Measurements from ENCODE around the gene JPT2.
"Not testable (repeated sequence)": the region's sequence is repeated elsewhere in the genome, so short reads cannot be mapped to it uniquely, and the experiment has no call there.

JPT2 gene

DNA sequence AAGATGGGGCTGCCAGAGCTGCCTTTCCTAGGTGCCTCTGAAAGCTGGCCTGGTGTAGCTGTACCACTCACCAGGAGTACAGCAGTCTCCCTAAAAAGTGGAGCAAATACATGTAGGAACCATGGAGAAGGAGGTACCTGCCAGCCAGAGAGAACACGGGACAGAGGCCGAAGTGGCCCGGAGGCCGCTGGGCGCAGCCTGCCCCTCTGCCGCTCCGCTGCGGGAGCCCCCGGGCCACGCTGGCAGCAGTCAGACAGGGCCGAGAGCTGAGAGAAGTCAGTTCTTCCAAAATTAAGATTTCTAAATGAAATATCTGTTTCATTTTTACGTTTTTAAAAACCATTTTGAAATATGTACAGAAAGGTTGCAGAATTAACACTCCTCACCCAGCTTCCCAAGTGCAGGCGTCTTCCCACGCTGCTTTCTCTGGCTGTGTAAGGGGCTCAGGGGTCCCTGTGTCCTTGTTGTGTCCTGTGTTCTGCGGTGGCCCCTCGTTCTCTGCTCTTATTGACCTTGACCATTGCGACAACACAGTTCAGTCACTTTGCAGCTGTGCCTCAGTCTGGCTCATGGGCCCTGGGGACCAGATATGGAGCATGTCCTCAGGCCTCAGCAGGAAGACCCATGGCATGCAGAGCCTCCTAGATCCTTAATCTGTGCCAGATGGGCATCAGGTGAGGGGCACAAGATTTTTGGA lies 32.9 kb downstream of the JPT2 start:
- no peak overlapping the region for H3K4me3 ChIP-seq
- no peak overlapping the region for H3K27ac ChIP-seq
- DNase-seq (ENCODE audit: low spot score), result no peak
- TF ChIP-seq, protein P1, sequence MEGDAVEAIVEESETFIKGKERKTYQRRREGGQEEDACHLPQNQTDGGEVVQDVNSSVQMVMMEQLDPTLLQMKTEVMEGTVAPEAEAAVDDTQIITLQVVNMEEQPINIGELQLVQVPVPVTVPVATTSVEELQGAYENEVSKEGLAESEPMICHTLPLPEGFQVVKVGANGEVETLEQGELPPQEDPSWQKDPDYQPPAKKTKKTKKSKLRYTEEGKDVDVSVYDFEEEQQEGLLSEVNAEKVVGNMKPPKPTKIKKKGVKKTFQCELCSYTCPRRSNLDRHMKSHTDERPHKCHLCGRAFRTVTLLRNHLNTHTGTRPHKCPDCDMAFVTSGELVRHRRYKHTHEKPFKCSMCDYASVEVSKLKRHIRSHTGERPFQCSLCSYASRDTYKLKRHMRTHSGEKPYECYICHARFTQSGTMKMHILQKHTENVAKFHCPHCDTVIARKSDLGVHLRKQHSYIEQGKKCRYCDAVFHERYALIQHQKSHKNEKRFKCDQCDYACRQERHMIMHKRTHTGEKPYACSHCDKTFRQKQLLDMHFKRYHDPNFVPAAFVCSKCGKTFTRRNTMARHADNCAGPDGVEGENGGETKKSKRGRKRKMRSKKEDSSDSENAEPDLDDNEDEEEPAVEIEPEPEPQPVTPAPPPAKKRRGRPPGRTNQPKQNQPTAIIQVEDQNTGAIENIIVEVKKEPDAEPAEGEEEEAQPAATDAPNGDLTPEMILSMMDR (IDR thresholded peaks at IDR 0.05), result no peak

DNA sequence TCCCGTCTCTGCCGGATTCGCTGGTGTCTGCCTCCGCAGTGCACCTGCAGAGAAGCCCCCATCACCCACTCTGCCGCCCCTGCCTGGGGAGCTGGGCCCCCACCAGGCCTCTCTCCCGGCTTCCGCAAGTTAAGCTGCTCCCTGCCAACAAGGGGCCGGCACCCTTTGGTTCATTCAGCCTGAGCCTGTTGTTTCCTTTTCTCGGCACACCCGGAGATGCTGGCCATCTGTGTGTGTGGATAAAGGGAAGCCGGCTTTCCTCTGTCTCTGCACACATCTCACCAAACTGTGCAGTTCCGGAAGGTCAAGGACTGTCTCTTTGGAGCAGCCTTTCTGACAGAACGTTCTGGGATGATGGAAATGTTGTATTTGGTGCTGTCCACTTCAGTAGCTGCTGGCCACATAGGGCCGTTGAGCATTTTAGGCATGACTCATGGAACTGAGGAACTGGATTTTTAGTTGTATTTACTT lies 34.7 kb downstream of the JPT2 start:
- no peak overlapping the region for H3K27ac ChIP-seq

DNA sequence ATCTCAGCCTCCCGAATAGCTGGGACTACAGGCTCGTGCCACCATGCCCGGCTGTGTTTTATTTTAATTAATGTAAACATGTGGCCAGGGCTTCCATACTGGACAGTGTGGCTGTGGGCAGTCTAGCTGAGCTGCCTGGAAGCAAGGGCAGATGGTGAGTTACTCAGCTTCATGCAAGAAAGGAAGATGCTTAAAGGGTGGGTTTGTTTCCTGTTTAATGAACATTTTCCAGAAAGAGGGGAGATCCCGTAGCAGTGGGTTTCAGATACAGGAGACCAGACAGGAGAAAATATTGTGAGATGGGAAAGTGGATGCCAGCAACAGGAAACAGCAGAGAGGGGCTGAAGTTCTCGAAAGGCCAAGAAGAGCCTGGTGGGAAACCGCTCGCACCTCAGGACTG lies 35.3 kb downstream of the JPT2 start:
- DNase-seq (ENCODE audit: low spot score), result no peak
- Histone ChIP-seq H3K4me3 (no peak overlapping the region), H3K27ac (no peak overlapping the region)
- TF ChIP-seq, protein P1 (IDR thresholded peaks at IDR 0.05), result no peak

More for the DNA sequence above, 34.7 kb downstream of the JPT2 start:
- H3K4me3 ChIP-seq, result no peak overlapping the region
- DNase-seq (ENCODE audit: low spot score), result no peak
- TF ChIP-seq, protein P1 (IDR thresholded peaks at IDR 0.05), result no peak

DNA sequence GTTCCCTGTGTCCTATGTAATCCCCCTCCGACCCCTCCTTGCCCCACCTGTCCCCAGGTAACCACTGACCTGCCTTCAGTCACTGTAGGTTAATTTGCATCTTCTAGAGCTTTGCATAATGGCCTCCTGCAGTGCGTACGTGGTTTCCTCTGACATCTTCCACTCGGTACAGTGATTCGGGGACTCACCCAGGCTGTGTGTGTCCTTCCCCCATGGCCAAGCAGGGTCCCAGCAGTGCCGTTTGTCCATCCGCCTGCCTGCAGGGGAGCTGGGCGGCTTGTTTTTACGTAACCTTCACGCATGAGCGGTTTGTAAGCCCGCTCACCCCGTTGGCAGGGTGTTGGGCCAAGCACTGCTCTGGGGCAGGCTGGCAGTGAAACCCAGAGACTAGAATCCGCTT lies 35.9 kb downstream of the JPT2 start:
- H3K4me3 ChIP-seq, result no peak overlapping the region
- TF ChIP-seq, protein P1 (IDR thresholded peaks at IDR 0.05), result no peak
- H3K27ac ChIP-seq, result no peak overlapping the region

DNA sequence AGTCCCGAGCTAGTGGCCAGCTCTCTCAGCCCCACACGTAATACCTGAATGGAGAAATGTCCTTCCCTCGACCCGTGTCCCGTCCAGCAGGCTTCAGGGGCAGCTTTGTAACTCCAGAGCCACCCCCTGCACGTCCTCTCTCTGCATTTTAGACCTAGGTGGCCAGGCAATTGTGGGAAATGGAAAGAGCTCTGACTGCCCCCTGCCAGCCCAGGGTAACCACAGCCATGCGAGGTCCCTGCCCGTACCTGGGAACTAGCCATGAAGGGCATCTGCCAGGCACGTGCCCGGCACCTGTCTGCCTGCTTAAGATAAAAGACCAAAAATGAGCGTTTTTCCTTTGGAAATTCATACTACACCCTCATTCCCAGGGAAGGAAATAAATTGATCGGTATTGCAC lies 37.1 kb downstream of the JPT2 start:
- Histone ChIP-seq H3K4me3 (no peak overlapping the region), H3K27ac (no peak overlapping the region)
- no peak for DNase-seq (ENCODE audit: low spot score)
- TF ChIP-seq, protein P1 (IDR thresholded peaks at IDR 0.05), result no peak

More for the DNA sequence above, 35.9 kb downstream of the JPT2 start:
- no peak for DNase-seq (ENCODE audit: low spot score)

DNA sequence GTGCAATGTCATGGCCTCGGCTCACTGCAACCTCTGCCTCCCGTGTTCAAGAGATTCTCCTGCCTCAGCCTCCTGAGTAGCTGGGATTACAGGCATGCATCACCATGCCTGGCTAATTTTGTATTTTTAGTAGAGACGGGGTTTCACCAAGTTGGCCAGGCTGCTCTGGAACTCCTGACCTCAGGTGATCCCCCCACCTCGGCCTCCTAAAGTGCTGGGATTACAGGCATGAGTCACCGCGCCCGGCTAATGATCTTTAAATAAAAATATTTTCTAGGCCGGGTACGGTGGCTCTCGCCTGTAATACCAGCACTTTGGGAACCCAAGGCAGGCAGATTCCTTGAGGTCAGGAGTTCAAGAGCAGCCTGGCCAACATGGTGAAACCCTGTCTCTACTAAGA lies 40.2 kb downstream of the JPT2 start:
- H3K27ac ChIP-seq; DNase-seq (ENCODE audit: low spot score); H3K4me3 ChIP-seq: not testable (repeated sequence)

DNA sequence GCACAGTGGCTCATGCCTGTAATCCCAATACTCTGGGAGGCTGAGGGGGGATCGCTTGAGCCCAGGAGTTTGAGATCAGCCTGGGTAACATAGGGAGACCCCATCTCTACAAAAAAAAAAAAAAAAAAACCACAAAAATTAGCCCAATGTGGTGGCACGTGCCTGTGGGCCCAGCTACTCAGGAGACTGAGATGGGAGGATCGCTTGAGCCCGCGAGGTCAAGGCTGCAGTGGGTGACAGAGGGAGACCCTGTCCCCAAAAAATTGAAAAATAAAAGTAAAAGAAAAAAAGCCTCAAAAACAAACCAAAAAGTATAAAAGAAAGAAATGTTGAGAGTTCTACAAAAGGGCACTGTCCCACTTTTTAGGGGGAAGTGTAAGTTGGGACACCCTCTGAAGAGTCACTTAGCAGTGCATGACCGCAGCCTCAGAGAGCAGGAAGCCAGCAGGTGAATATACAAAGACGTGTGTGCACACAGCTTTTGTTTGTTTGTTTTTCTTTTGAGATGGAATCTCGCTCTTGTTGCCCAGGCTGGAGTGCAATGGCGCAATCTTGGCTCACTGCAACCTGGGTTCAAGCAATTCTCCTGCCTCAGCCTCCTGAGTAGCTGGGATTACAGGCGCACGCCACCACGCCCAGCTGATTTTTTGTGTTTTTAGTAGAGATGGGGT lies 41.6 kb downstream of the JPT2 start:
- not testable (repeated sequence) for H3K4me3 ChIP-seq; H3K27ac ChIP-seq; DNase-seq (ENCODE audit: low spot score)

DNA sequence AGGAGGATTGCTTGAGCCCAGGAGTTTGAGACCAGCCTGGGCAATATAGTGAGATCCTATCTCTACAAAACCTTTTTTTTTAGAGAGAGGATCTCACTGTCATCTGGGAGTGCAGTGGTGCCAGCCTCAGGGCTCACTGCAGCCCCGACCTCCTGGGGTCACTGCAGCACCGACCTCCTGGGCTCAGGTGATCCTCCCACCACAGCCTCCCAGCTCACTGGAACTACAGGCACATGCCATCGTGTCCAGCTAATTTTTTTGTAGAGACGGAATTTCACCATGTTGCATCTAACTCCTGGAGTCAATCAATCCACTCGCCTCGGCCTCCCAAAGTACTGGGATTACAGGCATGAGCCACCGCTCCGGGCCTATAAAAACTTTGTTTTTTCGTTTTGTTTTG lies 43.3 kb downstream of the JPT2 start:
- peak overlapping the region in 1 of 2 donors; percentile 40 for H3K27ac ChIP-seq

More for the DNA sequence above, 43.3 kb downstream of the JPT2 start:
- DNase-seq (ENCODE audit: low spot score), result no peak
- H3K4me3 ChIP-seq, result no peak overlapping the region
- TF ChIP-seq, protein P1 (IDR thresholded peaks at IDR 0.05), result no peak
